GM12878 (cell line): ENCODE results near the gene PATL1. TPM values are rescaled to one million over a fixed set of nuclear protein-coding genes. Genes with fewer than 3 reads are reported as not detected.

Experiments
- ATAC-seq: fragments of 200-7000 bp; cut with Tn5 transposase; 3 replicates; pipeline ENCODE4 v1.9.1; 2020; ENCODE audit warnings: mild to moderate bottlenecking, moderate library complexity
- BruUV-seq: library from RNA; stranded (reverse); fragments of 400-500 nt; replicated peaks from 2 replicates; lab custom pipeline; 2021; lab: Mats Ljungman, UMichigan
- CTCF ChIA-PET: fragments of 300-600 bp; sonication (Branson Sonifier 250); formaldehyde crosslinking; extraction: SDS; loops from one replicate; lab custom pipeline; 2021; ENCODE audit warnings: inconsistent platforms; lab: Yijun Ruan, JAX
- POLR2A ChIA-PET: fragments of 350-600 bp; formaldehyde crosslinking; extraction: SDS; loops from one replicate; lab custom pipeline; 2021; ENCODE audit warnings: inconsistent platforms; lab: Charles Lee
- RAD21 ChIA-PET: fragments of 300-600 bp; sonication (Branson Sonifier 250); formaldehyde crosslinking; loops from one replicate; lab custom pipeline; 2023; ENCODE audit warnings: antibody characterized with exemption; ENCODE audit not compliant: unreplicated experiment; lab: Charles Lee
- SMC1A ChIA-PET: fragments of 300-600 bp; sonication (Branson Sonifier 250); formaldehyde crosslinking; loops from one replicate; lab custom pipeline; 2023; ENCODE audit not compliant: unreplicated experiment, uncharacterized antibody; lab: Charles Lee
- DNase-seq: peaks from one replicate; pipeline ENCODE4 v3.0.0-alpha.2; 2011; ENCODE audit warnings: low read depth, low spot score
- FAIRE-seq: peaks from 3 replicates; lab custom pipeline; 2011; peaks lifted over from hg19 to GRCh38; lab: Jason Lieb, UNC
- H2AFZ ChIP-seq: 2 replicates; pipeline ENCODE4 v1.6.0; 2011; ENCODE audit warnings: low read depth, low read length, control low read depth; ENCODE audit not compliant: control insufficient read depth
- H3K27ac ChIP-seq: 2 replicates; pipeline ENCODE4 v1.5.1; 2011; ENCODE audit warnings: control low read depth; ENCODE audit not compliant: control insufficient read depth, insufficient read depth
- H3K27me3 ChIP-seq, 2 experiments: replicated peaks in 1 of 2; 2 replicates each; pipeline versions ENCODE4 v1.6.0 to v1.6.1; 2011; ENCODE audit warnings: low read length in 1 of 2; ENCODE audit not compliant: control insufficient read depth in 2 of 2, insufficient read depth in 2 of 2
- H3K36me3 ChIP-seq, 2 experiments: 2 replicates each; pipeline ENCODE4 v1.5.1; 2011; ENCODE audit warnings: low read length in 1 of 2; ENCODE audit not compliant: control insufficient read depth in 2 of 2, insufficient read depth in 2 of 2
- H3K4me1 ChIP-seq: 2 replicates; pipeline ENCODE4 v1.6.1; 2011; ENCODE audit warnings: mild to moderate bottlenecking, low read length, moderate library complexity, mixed read lengths; ENCODE audit not compliant: control insufficient read depth, insufficient read depth
- H3K4me2 ChIP-seq: 2 replicates; pipeline ENCODE4 v1.6.0; 2011; ENCODE audit warnings: control low read depth; ENCODE audit not compliant: control insufficient read depth, insufficient read depth
- H3K4me3 ChIP-seq: fragments of 200-600 bp; sonication (generic); 2 replicates; pipeline ENCODE4 v1.5.1; 2016
- H3K79me2 ChIP-seq: 2 replicates; pipeline ENCODE4 v1.6.0; 2011; ENCODE audit warnings: low read length; ENCODE audit not compliant: control insufficient read depth, insufficient read depth
- H3K9ac ChIP-seq: 2 replicates; pipeline ENCODE4 v1.8.0; 2011; ENCODE audit warnings: low read length, control low read depth, mixed read lengths; ENCODE audit not compliant: control insufficient read depth, insufficient read depth
- H3K9me3 ChIP-seq: replicated peaks from 3 replicates; pipeline ENCODE4 v1.5.1; 2011; ENCODE audit warnings: mild to moderate bottlenecking, low read length; ENCODE audit not compliant: control insufficient read depth, insufficient read depth
- H4K20me1 ChIP-seq: 2 replicates; pipeline ENCODE4 v1.6.0; 2011; ENCODE audit not compliant: control insufficient read depth, insufficient read depth
- CBX5 ChIP-seq: sonication (generic); IDR thresholded peaks from 2 replicates; pipeline ENCODE4 v1.6.1; 2016; ENCODE audit warnings: low read depth, moderate library complexity, mild to moderate bottlenecking, inconsistent platforms
- MEF2A ChIP-seq: IDR thresholded peaks from 2 replicates; pipeline ENCODE4 v1.6.1; 2011; ENCODE audit warnings: low read depth, mild to moderate bottlenecking, low read length, moderate library complexity; ENCODE audit not compliant: insufficient read depth
- NFXL1 ChIP-seq: fragments of 450-650 bp; IDR thresholded peaks from 2 replicates; pipeline ENCODE4 v1.6.1; 2017; ENCODE audit warnings: antibody characterized with exemption, mild to moderate bottlenecking, borderline replicate concordance
- SP1 ChIP-seq: IDR thresholded peaks from one replicate; pipeline ENCODE4 v1.6.1; 2011; ENCODE audit warnings: low read depth, low read length
- TAF1 ChIP-seq: IDR thresholded peaks from 2 replicates; pipeline ENCODE4 v1.6.1; 2011; ENCODE audit warnings: mild to moderate bottlenecking, low read depth, low read length, borderline replicate concordance
- ZSCAN29 ChIP-seq: fragments of 450-650 bp; IDR thresholded peaks from 2 replicates; pipeline ENCODE4 v1.6.1; 2017; ENCODE audit warnings: mild to moderate bottlenecking, moderate library complexity
- WGBS: methylation state at CpG from one replicate; pipeline ENCODE4 v1.1.6; 2016; ENCODE audit warnings: low lambda C conversion rate; ENCODE audit not compliant: insufficient replicate concordance, insufficient coverage; ENCODE audit errors: missing lambda C conversion rate; 5-methylcytosine and 5-hydroxymethylcytosine counted together
- in situ Hi-C: fragments of 300-500 bp; cut with MboI; formaldehyde crosslinking; loops from 9 replicates; pipeline ENCODE4 v1.14.3; 2018; ENCODE audit warnings: mixed read lengths
- intact Hi-C: fragments of 100-400 bp; cut with micrococcal nuclease; formaldehyde crosslinking; loops from one replicate; pipeline ENCODE4 v1.14.2; 2022; ENCODE audit not compliant: unreplicated experiment
- polyA plus RNA-seq, 11 experiments: library from polyadenylated mRNA; depleted of rRNA in 4 of 11; unstranded in 6 of 11; stranded (reverse) in 5 of 11; fragments of >200 nt; fragmentation: Nextera tagmentation in 4 of 11; fragmentation: Illumina TruSeq in 1 of 11; extraction: Ambion mirVana in 4 of 11; extraction: Trizol in 1 of 11; gene quantifications; 1 replicate in 1 of 11; 2 replicates in 10 of 11; pipeline versions ENCODE4 v1.2.1 to v1.2.3, GENCODE V29; 2011 to 2016; ENCODE audit warnings: inconsistent platforms in 2 of 11, missing spikeins in 2 of 11, low read depth in 1 of 11
- total RNA-seq, 4 experiments: library from RNA; depleted of rRNA in 3 of 4; stranded (reverse); fragments of >200 nt in 3 of 4; fragmentation: Illumina TruSeq in 1 of 4; extraction: Trizol in 1 of 4; gene quantifications; 2 replicates each; pipeline versions ENCODE4 v1.2.1 to v1.2.3, GENCODE V29; 2013 to 2021
- TF ChIP-seq, protein P1 (sequence below): IDR thresholded peaks from 2 replicates; pipeline ENCODE4 v1.6.1; 2012; ENCODE audit warnings: mild to moderate bottlenecking, low read depth, low read length
- TF ChIP-seq, protein P2 (sequence below): fragments of 450-650 bp; IDR thresholded peaks from 2 replicates; pipeline ENCODE4 v1.6.1; 2018; ENCODE audit warnings: mild to moderate bottlenecking, low read depth, moderate library complexity; ENCODE audit not compliant: partially characterized antibody

PATL1 gene
- total and polyA plus RNA-seq, 10 of the 15 experiments (the other 5 are each of a cell fraction or from before 2014, with no cell fraction given), result 5.3 to 62.0 (median 14.9) TPM

DNA sequence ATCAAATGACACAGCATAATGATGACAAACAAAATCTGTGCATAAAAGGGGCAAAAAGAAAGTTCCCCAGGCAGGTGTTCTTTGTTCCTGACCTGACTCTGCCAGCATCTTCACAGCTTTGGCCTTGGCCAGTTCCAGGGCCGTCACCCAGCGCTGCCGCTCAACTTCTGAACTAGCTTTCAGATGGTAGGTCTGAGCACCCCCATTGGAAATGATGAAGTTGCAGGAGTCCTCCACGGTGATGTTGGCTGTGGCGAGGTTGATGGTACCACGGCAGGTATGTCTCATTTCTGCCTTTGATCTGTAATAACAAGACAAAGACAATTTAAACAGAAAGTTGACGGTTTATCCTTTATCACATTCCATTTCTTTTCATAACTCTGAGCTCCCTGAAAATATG lies 58.5 kb downstream of the PATL1 start:
- CTCF ChIA-PET, result interaction anchor here (0.6 to 4.1 kb wide), 3 partner anchors 15 to 73 kb away, joined by 3 to 20 read pairs (median 3); no protein-coding TSS in a partner anchor
- TF ChIP-seq TAF1 (no peak), NFXL1 (no peak), ZSCAN29 (no peak), SP1 (no peak), CBX5 (no peak)
- intact Hi-C loops (no loop called here), in situ Hi-C loops (no loop called here)
- Histone ChIP-seq H3K27ac (no peak overlapping the region), H2AFZ (no peak overlapping the region), H3K9me3 (no peaks in the 10 kb centered on the region), H3K27me3 (no peaks in the 10 kb centered on the region), H3K79me2 (peaks cover 38% of the 10 kb centered on the region), H3K36me3 (peaks cover 5 to 23% of the 10 kb centered on the region in 2 experiments), H3K9ac (no peak overlapping the region), H4K20me1 (no peaks in the 10 kb centered on the region), H3K4me3 (no peak overlapping the region), H3K4me1 (no peaks in the 10 kb centered on the region; the same call in none of the 2 replicates), H3K4me2 (no peak overlapping the region)
- ATAC-seq, result no peak
- no TSS peak for BruUV-seq
- FAIRE-seq, result no peak
- 40% methylated on average over 7 of the region's 7 CpGs for WGBS
- RAD21 ChIA-PET, result no interaction called here
- POLR2A ChIA-PET, result interaction anchor here (0.6 to 1.3 kb wide), 4 partner anchors 44 to 932 kb away, joined by 3 to 7 read pairs (median 4); no protein-coding TSS in a partner anchor
- no peak for DNase-seq
- SMC1A ChIA-PET, result interaction anchor here (0.9 to 1.5 kb wide), 2 partner anchors 19 to 54 kb away, joined by 3 to 4 read pairs; no protein-coding TSS in a partner anchor

DNA sequence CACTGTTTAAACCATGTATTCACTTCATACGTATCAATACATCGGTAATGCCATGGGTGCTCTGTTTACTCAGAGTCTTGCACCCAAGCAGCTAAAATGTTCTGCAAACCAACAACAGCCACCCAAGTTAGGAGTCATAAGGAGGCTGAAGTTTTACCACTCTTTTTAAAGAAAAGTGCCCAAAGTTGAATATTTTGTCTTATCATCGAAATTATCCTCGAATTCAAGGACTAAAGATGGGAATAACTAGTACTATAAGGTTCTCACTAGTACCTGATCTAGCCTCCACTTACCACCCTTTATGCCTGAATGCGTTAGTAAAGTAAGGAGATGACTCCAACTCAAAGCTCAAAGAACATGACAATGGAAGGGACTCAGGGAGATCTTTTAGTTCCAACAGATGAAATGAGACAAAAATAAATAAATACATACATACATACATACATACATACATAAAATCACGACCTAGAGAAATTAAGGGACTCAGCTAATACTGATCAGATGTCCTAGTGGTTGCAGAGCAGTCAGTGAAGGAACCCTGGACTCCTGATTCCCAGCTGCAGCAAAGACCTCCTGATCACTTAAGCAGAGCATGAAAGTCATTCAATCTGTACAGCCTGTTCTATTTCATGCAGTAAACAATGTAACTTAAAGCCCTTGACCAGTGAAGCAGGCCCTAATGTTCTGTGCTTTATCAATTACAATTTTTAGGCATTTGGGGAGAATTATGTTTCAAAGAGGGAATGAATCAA lies 61.0 kb downstream of the PATL1 start:
- no peak overlapping the region for H3K4me2 ChIP-seq
- FAIRE-seq, result no peak
- no peaks in the 10 kb centered on the region for H4K20me1 ChIP-seq
- ChIA-PET RAD21 (no interaction called here), CTCF (interaction anchor here (0.9 kb wide), 1 partner anchor 1084 kb away, joined by 3 read pairs; no protein-coding TSS in a partner anchor), POLR2A (no interaction called here), SMC1A (interaction anchor here (0.9 kb wide), 1 partner anchor 21 kb away, joined by 3 read pairs; no protein-coding TSS in a partner anchor)
- 96% methylated on average over 6 of the region's 6 CpGs for WGBS
- H3K27ac ChIP-seq, result no peak overlapping the region
- BruUV-seq, result no TSS peak
- no peak for DNase-seq
- H3K79me2 ChIP-seq, result peaks cover 15% of the 10 kb centered on the region
- no peak overlapping the region for H3K9ac ChIP-seq
- intact Hi-C loops (no loop called here), in situ Hi-C loops (no loop called here)
- H3K27me3 ChIP-seq, result no peaks in the 10 kb centered on the region
- no peak overlapping the region for H3K4me3 ChIP-seq
- ATAC-seq, result no peak
- no peak overlapping the region for H2AFZ ChIP-seq
- H3K4me1 ChIP-seq, result no peaks in the 10 kb centered on the region; the same call in none of the 2 replicates
- peaks cover 7 to 26% of the 10 kb centered on the region in 2 experiments for H3K36me3 ChIP-seq
- no peaks in the 10 kb centered on the region for H3K9me3 ChIP-seq
- TF ChIP-seq, protein P1, sequence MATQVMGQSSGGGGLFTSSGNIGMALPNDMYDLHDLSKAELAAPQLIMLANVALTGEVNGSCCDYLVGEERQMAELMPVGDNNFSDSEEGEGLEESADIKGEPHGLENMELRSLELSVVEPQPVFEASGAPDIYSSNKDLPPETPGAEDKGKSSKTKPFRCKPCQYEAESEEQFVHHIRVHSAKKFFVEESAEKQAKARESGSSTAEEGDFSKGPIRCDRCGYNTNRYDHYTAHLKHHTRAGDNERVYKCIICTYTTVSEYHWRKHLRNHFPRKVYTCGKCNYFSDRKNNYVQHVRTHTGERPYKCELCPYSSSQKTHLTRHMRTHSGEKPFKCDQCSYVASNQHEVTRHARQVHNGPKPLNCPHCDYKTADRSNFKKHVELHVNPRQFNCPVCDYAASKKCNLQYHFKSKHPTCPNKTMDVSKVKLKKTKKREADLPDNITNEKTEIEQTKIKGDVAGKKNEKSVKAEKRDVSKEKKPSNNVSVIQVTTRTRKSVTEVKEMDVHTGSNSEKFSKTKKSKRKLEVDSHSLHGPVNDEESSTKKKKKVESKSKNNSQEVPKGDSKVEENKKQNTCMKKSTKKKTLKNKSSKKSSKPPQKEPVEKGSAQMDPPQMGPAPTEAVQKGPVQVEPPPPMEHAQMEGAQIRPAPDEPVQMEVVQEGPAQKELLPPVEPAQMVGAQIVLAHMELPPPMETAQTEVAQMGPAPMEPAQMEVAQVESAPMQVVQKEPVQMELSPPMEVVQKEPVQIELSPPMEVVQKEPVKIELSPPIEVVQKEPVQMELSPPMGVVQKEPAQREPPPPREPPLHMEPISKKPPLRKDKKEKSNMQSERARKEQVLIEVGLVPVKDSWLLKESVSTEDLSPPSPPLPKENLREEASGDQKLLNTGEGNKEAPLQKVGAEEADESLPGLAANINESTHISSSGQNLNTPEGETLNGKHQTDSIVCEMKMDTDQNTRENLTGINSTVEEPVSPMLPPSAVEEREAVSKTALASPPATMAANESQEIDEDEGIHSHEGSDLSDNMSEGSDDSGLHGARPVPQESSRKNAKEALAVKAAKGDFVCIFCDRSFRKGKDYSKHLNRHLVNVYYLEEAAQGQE, result no peak
- no peak for TF ChIP-seq MEF2A
- TF ChIP-seq, protein P2, sequence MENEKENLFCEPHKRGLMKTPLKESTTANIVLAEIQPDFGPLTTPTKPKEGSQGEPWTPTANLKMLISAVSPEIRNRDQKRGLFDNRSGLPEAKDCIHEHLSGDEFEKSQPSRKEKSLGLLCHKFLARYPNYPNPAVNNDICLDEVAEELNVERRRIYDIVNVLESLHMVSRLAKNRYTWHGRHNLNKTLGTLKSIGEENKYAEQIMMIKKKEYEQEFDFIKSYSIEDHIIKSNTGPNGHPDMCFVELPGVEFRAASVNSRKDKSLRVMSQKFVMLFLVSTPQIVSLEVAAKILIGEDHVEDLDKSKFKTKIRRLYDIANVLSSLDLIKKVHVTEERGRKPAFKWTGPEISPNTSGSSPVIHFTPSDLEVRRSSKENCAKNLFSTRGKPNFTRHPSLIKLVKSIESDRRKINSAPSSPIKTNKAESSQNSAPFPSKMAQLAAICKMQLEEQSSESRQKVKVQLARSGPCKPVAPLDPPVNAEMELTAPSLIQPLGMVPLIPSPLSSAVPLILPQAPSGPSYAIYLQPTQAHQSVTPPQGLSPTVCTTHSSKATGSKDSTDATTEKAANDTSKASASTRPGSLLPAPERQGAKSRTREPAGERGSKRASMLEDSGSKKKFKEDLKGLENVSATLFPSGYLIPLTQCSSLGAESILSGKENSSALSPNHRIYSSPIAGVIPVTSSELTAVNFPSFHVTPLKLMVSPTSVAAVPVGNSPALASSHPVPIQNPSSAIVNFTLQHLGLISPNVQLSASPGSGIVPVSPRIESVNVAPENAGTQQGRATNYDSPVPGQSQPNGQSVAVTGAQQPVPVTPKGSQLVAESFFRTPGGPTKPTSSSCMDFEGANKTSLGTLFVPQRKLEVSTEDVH, result no peak
